Activated CD4-positive, alpha-beta T cell treated with anti-CD3 and anti-CD28 coated beads, Interleukin-2, amount 50 U/mL, for 48 hours (primary cell): Measurements from ENCODE around the gene ALOX15.
"Not testable (repeated sequence)": the region's sequence is repeated elsewhere in the genome, so short reads cannot be mapped to it uniquely, and the experiment has no call there.

Experiments
- DNase-seq, 2 experiments: peaks; one replicate each; pipeline ENCODE4 v3.0.0-alpha.2; 2020

ALOX15 gene

DNA sequence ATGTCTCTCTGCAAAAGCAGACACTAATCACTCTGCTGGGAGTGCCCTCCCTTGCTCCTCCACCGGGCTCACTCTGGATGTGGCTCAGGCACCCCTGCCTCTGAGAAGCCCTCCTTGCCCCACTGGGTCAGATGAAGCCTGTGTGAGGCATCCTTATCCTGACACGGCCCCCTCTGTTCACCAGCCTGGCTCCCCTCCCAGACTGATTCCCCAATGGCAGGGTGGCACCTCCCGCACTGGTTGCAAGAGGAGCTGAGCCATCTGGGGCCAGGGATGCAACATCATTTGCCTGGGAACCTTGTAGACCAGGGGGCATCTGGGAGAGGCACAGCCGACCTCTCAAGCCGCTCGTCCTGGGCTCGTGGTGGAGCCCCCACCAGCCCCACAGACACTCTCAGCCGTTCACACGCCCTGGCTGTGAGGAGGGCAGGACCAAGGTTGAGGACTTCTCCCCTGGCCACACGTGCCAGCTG is 50.5 kb downstream of the ALOX15 start:
- no peak for DNase-seq

DNA sequence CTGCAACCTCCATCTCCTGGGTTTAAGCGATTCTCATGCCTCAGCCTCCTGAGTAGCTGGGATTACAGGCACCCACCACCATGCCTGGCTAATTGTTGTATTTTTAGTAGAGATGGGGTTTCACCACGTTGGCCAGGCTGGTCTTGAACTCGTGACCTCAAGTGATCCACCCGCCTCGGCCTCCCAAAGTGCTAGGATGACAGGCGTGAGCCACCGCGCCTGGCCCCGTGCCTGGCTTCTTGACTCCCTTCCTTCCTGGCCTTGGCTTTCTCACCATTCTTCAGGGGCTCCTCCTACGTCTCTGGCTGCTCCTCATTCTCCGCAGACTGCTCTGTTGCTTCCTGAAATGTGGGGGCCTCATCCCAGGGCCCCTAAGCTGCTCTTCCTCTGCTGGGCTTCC is 51.4 kb downstream of the ALOX15 start:
- DNase-seq: not testable (repeated sequence)

DNA sequence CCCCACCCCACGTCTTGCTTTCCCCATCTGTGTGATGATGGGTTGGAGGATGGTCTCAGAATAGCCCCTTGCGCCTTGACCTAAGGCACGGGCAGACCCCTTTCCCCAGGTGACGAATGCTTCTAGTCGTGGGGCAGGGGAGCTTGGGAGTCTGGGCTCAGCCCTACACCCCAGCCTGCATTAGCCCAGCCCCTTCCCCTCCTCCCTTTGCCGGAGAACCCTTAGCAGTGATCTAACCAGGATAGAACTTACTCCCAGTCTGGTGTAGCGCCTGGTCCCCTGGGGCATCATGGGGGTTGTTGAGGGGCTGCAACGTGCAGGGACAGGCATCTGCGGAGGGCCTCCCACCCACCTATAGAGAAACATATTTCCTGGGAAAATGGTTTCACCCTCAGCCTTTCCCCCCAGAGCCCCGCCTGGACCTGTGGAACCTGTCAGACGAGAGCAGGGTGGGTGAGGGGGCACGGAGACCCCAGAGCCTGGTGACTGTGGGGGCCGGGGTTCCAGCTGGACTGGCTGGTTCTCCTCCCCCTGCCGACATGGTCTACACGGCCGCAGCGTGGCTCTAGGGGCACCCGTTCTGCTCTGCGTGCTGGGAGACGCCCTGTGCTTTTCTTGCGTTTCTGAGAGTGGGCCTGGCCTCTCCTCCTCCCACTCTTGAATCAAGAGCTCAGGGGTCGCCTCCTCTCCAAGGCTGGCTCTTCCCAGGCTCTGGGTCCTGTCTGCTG is 52.4 kb downstream of the ALOX15 start:
- no peak for DNase-seq

DNA sequence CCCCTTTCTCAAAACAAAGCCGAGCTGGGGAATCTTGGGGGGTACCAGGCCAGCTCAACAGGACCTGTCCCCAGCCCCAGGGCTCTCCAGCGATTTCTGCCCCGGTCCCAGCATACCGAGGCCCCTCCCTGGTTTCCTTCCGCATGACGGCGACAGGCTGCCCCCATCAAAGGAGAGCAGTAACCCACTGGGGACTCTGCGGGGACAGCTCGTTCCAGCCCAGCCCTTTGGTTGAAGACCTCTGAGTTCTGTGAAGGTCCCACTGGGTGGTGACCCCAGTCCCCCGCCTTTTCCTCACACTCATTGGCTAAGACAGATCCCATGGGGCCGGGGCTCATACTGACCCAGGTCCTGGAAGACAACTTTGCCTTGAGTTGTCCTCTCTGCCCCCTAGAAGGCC is 53.1 kb downstream of the ALOX15 start:
- DNase-seq: no peak

DNA sequence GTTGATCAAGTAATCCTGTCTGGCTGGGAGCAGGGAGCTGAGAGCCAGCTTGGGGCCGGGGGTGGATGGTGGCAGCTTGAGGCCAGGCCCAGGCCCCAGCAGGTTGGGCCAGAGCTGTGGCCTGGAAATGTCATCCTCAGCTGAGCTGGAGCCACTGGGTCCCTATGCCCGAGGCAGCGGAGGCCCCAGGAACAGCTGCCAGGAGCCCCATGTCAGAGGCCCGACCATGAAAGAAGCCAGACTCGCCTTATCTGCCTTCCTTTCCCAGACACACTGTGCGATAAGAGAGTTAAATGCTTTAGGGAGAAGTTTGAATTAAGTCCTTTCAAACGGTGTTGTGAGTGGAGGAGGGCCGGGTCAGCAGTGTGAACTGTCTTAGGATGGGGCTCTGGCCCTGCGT is 53.7 kb downstream of the ALOX15 start:
- no peak for DNase-seq

DNA sequence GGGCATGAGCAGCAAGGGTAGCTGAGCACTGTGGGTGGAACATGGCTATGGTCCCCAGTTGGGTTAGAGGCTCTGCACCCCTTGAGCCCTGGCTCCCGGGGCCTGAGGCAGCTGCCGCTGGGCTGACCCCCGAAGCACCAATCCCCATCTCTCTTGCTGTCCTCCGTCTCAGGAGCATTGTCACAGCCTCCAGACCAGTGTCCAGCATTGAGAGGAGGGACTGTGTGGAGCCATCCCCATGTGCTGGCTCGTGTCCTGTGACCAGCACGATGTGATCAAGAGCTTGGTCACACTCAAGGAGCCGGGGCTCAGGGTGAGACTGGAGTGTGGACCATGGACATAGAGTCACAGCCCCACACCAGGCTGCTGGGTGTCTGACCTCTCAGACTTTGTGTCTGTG is 54.3 kb downstream of the ALOX15 start:
- no peak for DNase-seq

DNA sequence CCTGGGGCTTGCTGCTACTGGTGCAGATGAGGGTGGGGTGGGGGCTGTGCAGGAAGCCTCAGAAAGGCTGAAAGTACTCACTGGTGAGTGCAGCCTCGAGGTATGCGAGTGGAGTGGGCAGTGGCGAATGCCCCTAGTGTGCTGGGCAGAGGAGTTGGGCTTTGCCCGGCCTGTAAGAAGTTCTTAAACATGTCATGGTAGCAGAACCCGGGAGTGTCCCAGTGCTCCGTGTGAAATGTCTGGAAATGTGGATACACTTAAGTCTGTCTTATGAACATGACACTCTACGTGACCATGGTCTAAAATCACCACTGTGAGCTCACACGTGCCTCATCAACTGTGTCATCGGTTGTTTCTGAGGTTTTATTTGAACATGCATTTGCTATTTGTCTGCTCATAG is 55.4 kb downstream of the ALOX15 start:
- DNase-seq: no peak

DNA sequence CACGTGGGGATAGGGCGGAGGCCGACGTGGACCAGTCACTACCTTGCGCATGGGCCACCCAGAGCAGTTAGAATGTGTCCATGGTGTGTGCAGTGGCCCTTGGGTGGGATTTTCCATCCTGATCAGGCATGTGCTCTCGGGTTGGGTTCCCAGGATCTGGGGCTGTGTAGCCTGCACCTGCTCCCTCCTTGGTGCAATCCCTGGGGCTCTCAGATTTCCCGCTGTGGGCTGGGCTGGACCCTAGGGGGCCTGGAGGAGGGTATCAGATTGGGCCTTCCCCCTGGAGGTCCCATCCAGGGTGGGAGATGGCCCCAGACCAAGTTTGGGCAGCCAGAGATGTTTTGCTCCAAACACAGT is 55.9 kb downstream of the ALOX15 start:
- DNase-seq: no peak

DNA sequence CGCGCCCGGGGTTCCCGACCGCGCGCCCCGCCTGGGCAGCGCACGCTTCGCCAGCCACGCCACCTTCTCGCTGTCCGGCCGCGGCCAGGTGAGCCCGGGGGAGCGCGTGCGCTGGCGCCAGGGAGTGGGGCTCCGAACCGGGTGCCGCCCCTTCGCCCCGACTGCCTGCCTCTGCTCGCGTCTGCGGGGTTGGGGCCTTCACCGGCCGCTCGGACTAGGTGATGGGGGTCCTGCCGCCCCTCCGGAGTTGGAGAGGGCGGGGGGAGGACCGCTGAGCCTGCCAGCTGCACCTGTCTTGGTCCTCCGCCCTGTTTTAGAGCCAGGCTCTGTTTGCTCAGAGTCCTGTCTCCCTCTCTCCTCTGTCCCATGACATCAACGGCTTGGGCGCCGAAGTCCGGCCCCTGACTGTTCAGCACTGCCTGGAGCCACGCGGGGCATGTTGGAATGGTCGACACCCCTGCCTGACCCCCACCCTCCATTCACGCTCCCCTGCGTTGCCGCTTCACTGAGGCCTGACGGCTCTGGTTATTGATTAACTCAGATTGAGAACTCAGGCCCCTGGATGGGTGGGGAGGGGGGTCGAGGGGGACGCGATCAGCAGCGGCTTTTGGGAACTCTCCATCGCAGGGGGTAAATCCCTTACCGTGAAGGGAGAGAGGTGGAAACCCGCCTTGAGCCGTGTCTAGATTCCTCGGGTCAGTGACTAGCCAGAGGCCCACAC is 56.4 kb downstream of the ALOX15 start:
- no peak for DNase-seq

DNA sequence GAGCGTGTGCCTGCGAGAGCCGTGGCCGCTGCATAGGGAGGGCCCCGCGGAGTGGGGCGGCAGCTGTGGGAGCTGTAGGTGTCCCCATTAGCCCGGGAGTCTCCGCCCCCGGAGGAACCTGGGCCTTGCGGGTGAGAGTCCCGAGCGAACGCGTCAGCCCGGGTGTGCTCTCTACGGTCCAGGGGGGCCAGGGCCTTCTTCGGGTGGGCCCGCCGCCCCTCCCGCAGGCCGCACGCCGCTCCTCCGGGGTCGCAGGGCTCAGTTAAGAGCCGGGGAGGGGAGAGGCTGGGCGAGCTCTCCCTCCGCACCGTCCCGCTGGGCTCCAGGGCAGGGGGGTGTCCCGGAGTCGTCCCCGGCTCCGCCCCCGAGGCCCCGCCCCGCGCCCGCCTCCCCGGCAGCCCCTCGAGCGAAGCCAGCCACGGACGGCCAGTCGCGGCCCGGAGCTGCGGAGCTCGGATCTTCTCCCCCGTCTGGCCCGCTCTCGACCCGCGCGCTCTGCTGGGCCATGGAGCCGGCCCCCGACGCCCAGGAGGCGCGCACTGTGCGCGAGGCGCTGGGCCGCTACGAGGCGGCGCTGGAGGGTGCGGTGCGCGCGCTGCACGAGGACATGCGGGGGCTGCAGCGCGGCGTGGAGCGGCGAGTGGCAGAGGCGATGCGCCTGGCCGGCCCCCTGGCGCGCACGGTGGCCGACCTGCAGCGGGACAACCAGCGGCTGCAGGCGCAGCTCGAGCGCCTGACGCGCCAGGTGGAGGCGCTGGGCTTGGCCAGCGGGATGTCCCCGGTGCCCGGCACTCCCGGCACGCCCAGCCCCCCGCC is 57.2 kb downstream of the ALOX15 start, which contains the start of gene SMTNL2:
TSS of gene SMTNL2 (plus strand) at position 429 of the 816 bp plus-strand sequence. CDS start at position 506, 77 bp downstream.
- peak; percentile 14 to 21 for DNase-seq

DNA sequence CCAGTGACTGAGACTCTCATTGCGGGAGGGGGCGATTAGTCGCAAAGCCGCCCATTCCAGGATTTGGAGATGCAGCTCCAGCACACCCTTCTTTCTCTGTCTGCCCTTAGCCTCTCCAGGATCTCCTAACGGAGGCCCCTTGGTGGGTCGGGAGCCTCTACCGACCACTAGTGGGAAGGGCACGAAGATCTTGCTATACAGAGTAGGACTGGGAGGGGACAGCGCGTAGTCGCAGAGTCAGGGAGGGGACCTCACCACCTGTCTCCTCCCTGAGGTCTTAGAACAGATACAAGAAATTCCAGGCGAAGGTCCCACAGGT is 57.7 kb downstream of the ALOX15 start:
- DNase-seq: peak in 1 of 2 experiments; percentile 14

DNA sequence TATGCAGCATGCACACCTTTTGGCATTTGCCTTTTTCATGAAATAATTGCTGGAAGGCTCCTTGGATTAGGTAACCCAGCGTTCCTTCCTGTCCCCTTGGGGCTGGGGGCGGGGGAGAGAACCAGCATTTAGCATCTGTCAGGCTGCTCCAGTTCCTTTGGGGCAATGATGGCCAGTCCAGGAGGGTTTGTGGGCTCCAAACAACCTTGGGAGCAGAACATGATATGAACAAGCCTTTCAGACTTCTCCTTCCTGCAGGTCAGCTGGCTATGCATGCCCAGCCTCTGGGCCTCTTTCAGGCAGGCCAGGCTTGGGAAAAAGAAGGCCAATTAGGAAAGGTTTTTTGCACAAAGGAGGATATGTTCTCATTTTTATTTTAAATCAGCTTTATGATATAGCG is 58.3 kb downstream of the ALOX15 start:
- no peak for DNase-seq

DNA sequence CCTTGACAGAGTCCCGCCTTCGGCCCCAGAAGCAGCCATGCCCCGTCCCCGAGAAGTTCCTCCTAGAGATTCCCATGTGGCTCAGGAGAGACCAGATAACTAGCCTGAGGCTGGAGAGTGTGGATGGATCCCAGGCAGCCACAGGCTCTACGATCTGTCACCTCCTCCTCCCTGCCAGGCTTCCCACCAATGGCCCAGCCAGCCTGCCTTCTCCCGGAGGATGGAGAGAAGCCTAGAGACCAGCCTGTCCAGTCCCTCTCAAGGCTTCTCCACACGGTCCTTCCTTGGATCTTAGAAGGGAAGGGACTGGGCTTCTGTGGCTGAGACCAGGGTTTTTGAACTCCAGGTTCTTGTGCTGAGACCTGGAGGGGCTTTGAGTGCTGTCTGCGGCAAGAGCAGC is 58.8 kb downstream of the ALOX15 start:
- DNase-seq: no peak

DNA sequence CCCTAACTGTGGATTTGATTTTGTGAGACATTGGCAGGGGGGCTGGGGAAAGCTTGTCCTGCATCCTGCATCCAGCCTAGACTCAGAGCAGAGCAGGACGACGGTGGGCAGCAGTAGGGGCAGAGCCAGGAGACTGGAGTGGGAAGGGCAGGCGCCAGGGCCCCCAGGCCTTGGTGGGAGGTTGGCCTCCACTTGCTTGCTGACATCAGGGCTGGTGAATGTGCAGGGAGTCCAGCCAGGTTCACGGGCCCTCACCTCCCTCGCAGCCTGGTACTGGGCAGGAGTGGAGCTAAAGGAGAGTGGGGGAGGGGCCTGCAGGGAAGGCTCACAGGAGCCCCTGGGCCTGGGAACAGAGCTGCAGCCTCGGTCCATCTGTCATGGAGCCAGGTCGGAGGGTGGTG is 59.4 kb downstream of the ALOX15 start:
- no peak for DNase-seq
